ENCODE results near the gene ARID3B.

GRCh38 chr15:74517096-74517495, 23.9 kb upstream of the ARID3B start:
- no peak for TF ChIP-seq EZH2 (IDR thresholded peaks at IDR 0.05)
- TF ChIP-seq CTCF (IDR thresholded peaks at IDR 0.05): no peak
- TF ChIP-seq EZH2phosphoT487 (IDR thresholded peaks at IDR 0.05): no peak
